Neural progenitor cell (in vitro differentiated cells): ENCODE data around the gene RCAN1. TPM values are rescaled to one million over a fixed set of nuclear protein-coding genes. Genes with fewer than 3 reads are reported as not detected.

Experiments
- DNase-seq: peaks from one replicate; pipeline ENCODE4 v3.0.0-alpha.2; 2016; ENCODE audit warnings: low spot score
- H2AFZ ChIP-seq: fragments of 200-600 bp; sonication (generic); replicated peaks from 2 replicates; pipeline ENCODE4 v1.6.1; 2016; ENCODE audit warnings: antibody characterized with exemption
- H3F3A ChIP-seq: fragments of 200-600 bp; sonication (generic); 2 replicates; pipeline ENCODE4 v1.6.1; 2016; ENCODE audit warnings: antibody characterized with exemption, low read depth
- H3K27ac ChIP-seq: fragments of 200-600 bp; sonication (generic); 2 replicates; pipeline ENCODE4 v1.5.1; 2016; ENCODE audit warnings: mild to moderate bottlenecking
- H3K27me3 ChIP-seq: fragments of 200-600 bp; sonication (generic); 2 replicates; pipeline ENCODE4 v1.6.1; 2016; ENCODE audit warnings: mild to moderate bottlenecking, moderate library complexity
- H3K36me3 ChIP-seq: fragments of 200-600 bp; sonication (generic); 2 replicates; pipeline ENCODE4 v1.5.1; 2016
- H3K4me1 ChIP-seq: fragments of 200-600 bp; sonication (generic); 2 replicates; pipeline ENCODE4 v1.6.1; 2016; ENCODE audit warnings: mixed run types
- H3K4me2 ChIP-seq: fragments of 200-600 bp; sonication (generic); 2 replicates; pipeline ENCODE4 v1.6.1; 2016
- H3K4me3 ChIP-seq: fragments of 200-600 bp; sonication (generic); 2 replicates; pipeline ENCODE4 v1.5.1; 2016
- H3K79me2 ChIP-seq: fragments of 200-600 bp; sonication (generic); 2 replicates; pipeline ENCODE4 v1.6.1; 2016; ENCODE audit warnings: low read depth
- H3K9ac ChIP-seq: fragments of 200-600 bp; sonication (generic); 2 replicates; pipeline ENCODE4 v1.6.1; 2016
- H3K9me3 ChIP-seq: fragments of 200-600 bp; sonication (generic); 2 replicates; pipeline ENCODE4 v1.5.1; 2016; ENCODE audit warnings: low read depth
- H4K20me1 ChIP-seq: fragments of 200-600 bp; sonication (generic); 2 replicates; pipeline ENCODE4 v1.6.1; 2016; ENCODE audit warnings: low read depth
- H3K27ac Mint-ChIP-seq: 3 replicates; pipeline ENCODE4 v1.8.0; 2021; ENCODE audit warnings: mixed read lengths
- H3K27me3 Mint-ChIP-seq: 2 replicates; pipeline ENCODE4 v1.8.0; 2022; ENCODE audit warnings: low read depth, mild to moderate bottlenecking, inconsistent platforms, moderate library complexity, mixed read lengths; ENCODE audit not compliant: insufficient read depth
- H3K36me3 Mint-ChIP-seq: 3 replicates; pipeline ENCODE4 v1.8.0; 2021; ENCODE audit warnings: mixed read lengths
- H3K4me1 Mint-ChIP-seq: 3 replicates; pipeline ENCODE4 v1.8.0; 2021; ENCODE audit warnings: mixed read lengths
- H3K4me3 Mint-ChIP-seq: 3 replicates; pipeline ENCODE4 v1.8.0; 2021; ENCODE audit warnings: mild to moderate bottlenecking, moderate library complexity, mixed read lengths
- H3K9me3 Mint-ChIP-seq: 3 replicates; pipeline ENCODE4 v1.8.0; 2020; ENCODE audit warnings: mixed read lengths
- EZH2 ChIP-seq: fragments of 200-600 bp; sonication (generic); IDR thresholded peaks from 2 replicates; pipeline ENCODE4 v1.6.1; 2017; ENCODE audit warnings: antibody characterized with exemption, mild to moderate bottlenecking, moderate library complexity
- EZH2phosphoT487 ChIP-seq: fragments of 200-600 bp; sonication (generic); IDR thresholded peaks from 2 replicates; pipeline ENCODE4 v1.6.1; 2017; ENCODE audit warnings: antibody characterized with exemption
- total RNA-seq: library from RNA; depleted of rRNA; stranded (reverse); fragments of >200 nt; gene quantifications from 2 replicates; pipeline ENCODE4 v1.2.3, GENCODE V29; 2015; ENCODE audit warnings: low replicate concordance
- TF ChIP-seq, protein P1 (sequence below): fragments of 200-600 bp; sonication (generic); IDR thresholded peaks from 2 replicates; pipeline ENCODE4 v1.5.1; 2017; ENCODE audit warnings: antibody characterized with exemption, mild to moderate bottlenecking

The RCAN1 gene
- total RNA-seq, 1 donor from 2014 or later = 6.9 TPM

DNA sequence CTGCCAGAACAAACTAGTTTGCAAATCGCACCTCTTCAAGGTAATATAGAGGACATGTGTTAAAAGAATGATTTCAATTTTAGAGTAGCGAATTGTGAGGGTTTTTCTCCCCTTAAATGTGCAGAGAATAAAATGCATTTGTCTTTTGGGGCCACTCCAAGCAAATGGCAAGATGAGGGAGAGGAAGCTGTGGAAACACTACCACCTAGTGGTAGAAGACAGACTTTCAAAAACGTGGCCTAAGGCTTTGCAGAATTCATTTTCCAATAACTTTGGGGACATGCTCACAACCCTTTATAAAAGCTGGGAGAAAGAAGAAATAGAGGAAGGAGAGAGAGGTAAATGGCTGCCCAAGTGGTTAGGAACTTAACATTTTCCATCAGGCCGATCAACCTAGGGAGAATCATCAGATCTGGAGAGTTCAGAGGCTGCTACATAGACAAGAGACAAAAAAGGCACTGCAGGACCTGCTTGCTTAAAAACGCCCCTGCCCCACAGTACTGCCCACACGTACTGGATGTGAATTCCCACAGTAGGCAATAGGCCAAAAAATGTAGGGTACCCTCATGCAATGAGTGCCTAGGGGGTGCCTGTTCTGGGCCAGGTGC is 15.7 kb upstream of the RCAN1 start:
- Histone ChIP-seq H4K20me1 (no peaks in the 10 kb centered on the region), H3K4me3 (no peak overlapping the region), H3K36me3 (no peaks in the 10 kb centered on the region), H3K9me3 (no peaks in the 10 kb centered on the region), H3K79me2 (no peaks in the 10 kb centered on the region), H3K4me1 (no peaks in the 10 kb centered on the region), H2AFZ (no peak overlapping the region), H3K27ac (no peak overlapping the region), H3K9ac (no peak overlapping the region), H3F3A (no peaks in the 10 kb centered on the region), H3K4me2 (no peak overlapping the region), H3K27me3 (no peaks in the 10 kb centered on the region)
- peaks cover 15% of the 10 kb centered on the region for H3K27me3 Mint-ChIP-seq
- peaks cover 2% of the 10 kb centered on the region for H3K9me3 Mint-ChIP-seq
- DNase-seq = peak; percentile 63
- H3K4me3 Mint-ChIP-seq = no peak overlapping the region
- no peaks in the 10 kb centered on the region for H3K36me3 Mint-ChIP-seq
- H3K27ac Mint-ChIP-seq = no peak overlapping the region
- no peaks in the 10 kb centered on the region for H3K4me1 Mint-ChIP-seq
- TF ChIP-seq EZH2 = no peak
- TF ChIP-seq, protein P1, sequence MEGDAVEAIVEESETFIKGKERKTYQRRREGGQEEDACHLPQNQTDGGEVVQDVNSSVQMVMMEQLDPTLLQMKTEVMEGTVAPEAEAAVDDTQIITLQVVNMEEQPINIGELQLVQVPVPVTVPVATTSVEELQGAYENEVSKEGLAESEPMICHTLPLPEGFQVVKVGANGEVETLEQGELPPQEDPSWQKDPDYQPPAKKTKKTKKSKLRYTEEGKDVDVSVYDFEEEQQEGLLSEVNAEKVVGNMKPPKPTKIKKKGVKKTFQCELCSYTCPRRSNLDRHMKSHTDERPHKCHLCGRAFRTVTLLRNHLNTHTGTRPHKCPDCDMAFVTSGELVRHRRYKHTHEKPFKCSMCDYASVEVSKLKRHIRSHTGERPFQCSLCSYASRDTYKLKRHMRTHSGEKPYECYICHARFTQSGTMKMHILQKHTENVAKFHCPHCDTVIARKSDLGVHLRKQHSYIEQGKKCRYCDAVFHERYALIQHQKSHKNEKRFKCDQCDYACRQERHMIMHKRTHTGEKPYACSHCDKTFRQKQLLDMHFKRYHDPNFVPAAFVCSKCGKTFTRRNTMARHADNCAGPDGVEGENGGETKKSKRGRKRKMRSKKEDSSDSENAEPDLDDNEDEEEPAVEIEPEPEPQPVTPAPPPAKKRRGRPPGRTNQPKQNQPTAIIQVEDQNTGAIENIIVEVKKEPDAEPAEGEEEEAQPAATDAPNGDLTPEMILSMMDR = peak; percentile 84

DNA sequence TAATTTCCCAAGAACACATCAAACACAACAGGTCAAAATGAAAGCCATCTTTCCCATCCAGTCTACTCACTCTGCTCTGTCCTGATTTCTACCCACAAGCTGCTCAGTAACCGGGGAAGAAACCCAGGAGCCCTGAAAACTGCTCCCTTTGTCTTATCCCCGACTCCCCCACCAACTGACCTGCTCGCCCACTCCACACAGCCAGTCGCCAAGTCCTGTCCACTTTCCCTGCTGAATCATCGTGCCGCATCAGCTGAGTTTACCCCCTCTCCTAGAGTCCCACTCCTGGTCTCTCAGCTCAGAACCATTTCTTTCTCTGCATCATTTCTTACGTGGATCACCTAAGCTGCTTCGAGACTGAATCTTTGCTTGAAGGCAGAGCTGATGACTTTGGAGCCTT is 11.2 kb upstream of the RCAN1 start:
- no peaks in the 10 kb centered on the region for H4K20me1 ChIP-seq
- H3K9me3 ChIP-seq = no peaks in the 10 kb centered on the region
- no peak overlapping the region for H3K4me3 ChIP-seq
- DNase-seq = no peak
- H3K36me3 Mint-ChIP-seq = no peaks in the 10 kb centered on the region
- no peak overlapping the region for H3K4me2 ChIP-seq
- H3K27me3 Mint-ChIP-seq = peaks cover 7% of the 10 kb centered on the region
- H3K9me3 Mint-ChIP-seq = no peaks in the 10 kb centered on the region
- H3F3A ChIP-seq = no peaks in the 10 kb centered on the region
- TF ChIP-seq EZH2 = no peak
- no peak for TF ChIP-seq EZH2phosphoT487
- TF ChIP-seq, protein P1 = no peak
- H3K27ac ChIP-seq = no peak overlapping the region
- H3K79me2 ChIP-seq = no peaks in the 10 kb centered on the region
- H3K36me3 ChIP-seq = no peaks in the 10 kb centered on the region
- no peak overlapping the region for H3K4me3 Mint-ChIP-seq
- no peak overlapping the region for H3K9ac ChIP-seq
- no peaks in the 10 kb centered on the region for H3K4me1 ChIP-seq
- peak overlapping the region; percentile 19 for H3K27ac Mint-ChIP-seq
- H3K27me3 ChIP-seq = no peaks in the 10 kb centered on the region
- no peaks in the 10 kb centered on the region for H3K4me1 Mint-ChIP-seq
- H2AFZ ChIP-seq = no peak overlapping the region

DNA sequence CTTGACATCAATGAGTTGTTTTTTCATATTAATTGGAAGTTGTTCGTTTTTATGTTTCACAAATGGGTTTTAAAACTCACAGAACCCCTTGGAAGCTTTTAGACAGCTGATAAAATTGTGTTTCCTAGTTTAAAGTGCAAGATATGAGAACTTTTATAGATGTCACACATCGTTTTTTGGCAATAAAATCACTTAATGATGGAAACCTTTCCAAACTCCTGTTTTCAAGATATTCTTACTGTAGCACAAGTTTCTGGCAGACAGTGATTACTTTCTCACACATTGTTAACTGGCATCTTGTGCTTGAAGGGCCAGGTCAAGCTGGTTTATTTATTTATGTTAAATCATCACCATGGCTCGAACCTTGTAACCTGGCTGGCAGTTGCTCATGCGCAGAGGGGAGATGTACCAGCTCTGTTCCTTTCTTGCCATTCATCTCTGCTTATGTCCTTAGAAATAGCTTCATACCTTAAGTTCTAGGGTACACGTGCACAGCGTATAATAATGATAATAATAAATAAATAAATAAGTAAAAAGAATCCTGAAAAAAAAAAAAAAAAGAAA is 10.2 kb upstream of the RCAN1 start:
- DNase-seq = no peak
- no peaks in the 10 kb centered on the region for H3F3A ChIP-seq
- H3K4me1 ChIP-seq = no peaks in the 10 kb centered on the region
- Mint-ChIP-seq H3K27me3 (peaks cover 7% of the 10 kb centered on the region), H3K9me3 (no peaks in the 10 kb centered on the region), H3K36me3 (no peaks in the 10 kb centered on the region), H3K27ac (no peak overlapping the region), H3K4me3 (no peak overlapping the region), H3K4me1 (peaks cover 7% of the 10 kb centered on the region)
- H2AFZ ChIP-seq = no peak overlapping the region
- H3K4me2 ChIP-seq = no peak overlapping the region
- H4K20me1 ChIP-seq = no peaks in the 10 kb centered on the region
- H3K36me3 ChIP-seq = no peaks in the 10 kb centered on the region
- no peaks in the 10 kb centered on the region for H3K79me2 ChIP-seq
- TF ChIP-seq EZH2phosphoT487 (no peak), EZH2 (no peak)
- TF ChIP-seq, protein P1 = no peak
- no peak overlapping the region for H3K9ac ChIP-seq
- H3K27ac ChIP-seq = no peak overlapping the region
- no peak overlapping the region for H3K4me3 ChIP-seq
- H3K9me3 ChIP-seq = no peaks in the 10 kb centered on the region
- H3K27me3 ChIP-seq = no peaks in the 10 kb centered on the region
